Purkinje cell (primary cell): ENCODE data around the gene GJC2. TPM values are rescaled to one million over a fixed set of nuclear protein-coding genes. Genes with fewer than 3 reads are reported as not detected.

Experiments used
- polyA plus RNA-seq: library from polyadenylated mRNA; unstranded; fragments of >200 nt; fragmentation: Nextera tagmentation; gene quantifications from 2 replicates; pipeline ENCODE4 v1.2.1, GENCODE V29; 2014

The GJC2 gene
- 0.17 and 0.28 TPM in 2 replicates for polyA plus RNA-seq

GRCh38 chr1:228149406-228150119, at the start of gene GJC2:
GJC2 (plus strand) TSS chr1:228149930; CDS start chr1:228157759, 7,829 bp downstream.

DNA sequence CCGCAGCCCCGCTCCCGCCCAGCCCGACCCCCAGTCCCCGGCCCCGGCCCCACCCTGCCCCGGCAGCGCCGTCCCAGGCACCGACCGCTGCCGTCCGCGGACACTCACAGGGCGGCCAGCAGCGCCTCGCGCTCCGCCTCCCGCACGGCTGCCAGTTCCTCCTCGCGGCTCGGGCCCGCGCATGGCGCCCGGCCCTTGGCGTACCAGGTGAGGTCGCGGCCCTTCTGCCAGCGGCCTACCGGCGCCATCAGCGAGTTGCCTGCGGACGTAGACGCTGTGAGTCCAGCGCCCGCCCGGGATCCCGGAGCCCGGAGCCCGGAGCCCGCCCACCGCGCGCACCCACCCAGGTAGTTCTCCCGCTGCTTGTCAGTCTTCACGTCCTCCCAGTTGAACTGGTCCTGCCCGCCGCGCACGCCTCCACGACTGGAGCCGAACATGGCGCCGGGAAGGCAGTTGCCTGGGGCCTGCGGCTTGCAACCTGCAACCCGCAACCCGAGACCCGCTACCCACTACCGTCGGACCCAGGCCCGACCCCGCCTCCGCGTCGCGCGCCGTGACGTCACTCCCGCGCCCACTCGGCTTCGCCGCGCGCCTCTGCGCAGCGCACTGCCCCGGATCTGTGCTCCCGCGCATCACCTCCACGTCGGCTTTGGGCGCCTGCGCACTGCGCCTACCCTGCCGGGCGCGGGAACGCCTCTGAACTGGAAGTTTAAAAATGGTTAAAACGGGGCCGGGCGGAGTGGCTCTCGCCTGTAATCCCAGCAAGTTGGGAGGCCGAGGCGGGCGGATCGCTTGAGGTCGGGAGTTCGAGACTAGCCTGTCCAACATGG, 46.7 kb upstream of the GJC2 start, which contains the start of gene C1orf35:
Gene C1orf35, minus strand, starts transcription at position 535 of the 830 bp plus-strand sequence. Its CDS starts 98 bp downstream, at position 437.

GRCh38 chr1:228109073-228109961, 40.4 kb upstream of the GJC2 start, which contains the start of gene MRPL55:
MRPL55 (minus strand) TSS chr1:228109299; CDS start chr1:228108260, 1,039 bp downstream.

GRCh38 chr1:228139931-228140723, 9.6 kb upstream of the GJC2 start, which contains the start of gene GUK1:
GUK1 (plus strand) TSS chr1:228140279; CDS start chr1:228140303, 24 bp downstream.

GRCh38 chr1:228165372-228166169, 15.8 kb downstream of the GJC2 start, which contains the start of gene IBA57:
IBA57 (plus strand) TSS chr1:228165804; CDS start chr1:228165817, 13 bp downstream.

GRCh38 chr1:228207851-228208821, 58.4 kb downstream of the GJC2 start, which contains the start of gene OBSCN:
OBSCN (plus strand) TSS chr1:228208044; CDS start chr1:228211784, 3,740 bp downstream.

Other genes with a start within 250 kb of the GJC2 start
- gene WNT9A, start 202.0 kb upstream of the GJC2 start, polyA plus RNA-seq, result not detected in 2 replicates
- not detected in 2 replicates for gene WNT3A, start 142.9 kb upstream of the GJC2 start, polyA plus RNA-seq
- gene ARF1, start 67.2 kb upstream of the GJC2 start, polyA plus RNA-seq, result 69.6 and 120 TPM in 2 replicates
- 6.7 and 9.0 TPM in 2 replicates for gene C1orf35, start 46.6 kb upstream of the GJC2 start, polyA plus RNA-seq
- 133 and 141 TPM in 2 replicates for gene MRPL55, start 40.6 kb upstream of the GJC2 start, polyA plus RNA-seq
- gene GUK1, start 9.7 kb upstream of the GJC2 start, polyA plus RNA-seq, result 37.5 and 49.9 TPM in 2 replicates
- 0.28 and 0.52 TPM in 2 replicates for gene IBA57, start 15.9 kb downstream of the GJC2 start, polyA plus RNA-seq
- 2.8 and 7.2 TPM in 2 replicates for gene OBSCN, start 58.1 kb downstream of the GJC2 start, polyA plus RNA-seq